Measurements from ENCODE around the gene CCNI.
A peak's percentile ranks its signal among the peaks of the same experiment; 100 is the strongest.

The CCNI gene

DNA sequence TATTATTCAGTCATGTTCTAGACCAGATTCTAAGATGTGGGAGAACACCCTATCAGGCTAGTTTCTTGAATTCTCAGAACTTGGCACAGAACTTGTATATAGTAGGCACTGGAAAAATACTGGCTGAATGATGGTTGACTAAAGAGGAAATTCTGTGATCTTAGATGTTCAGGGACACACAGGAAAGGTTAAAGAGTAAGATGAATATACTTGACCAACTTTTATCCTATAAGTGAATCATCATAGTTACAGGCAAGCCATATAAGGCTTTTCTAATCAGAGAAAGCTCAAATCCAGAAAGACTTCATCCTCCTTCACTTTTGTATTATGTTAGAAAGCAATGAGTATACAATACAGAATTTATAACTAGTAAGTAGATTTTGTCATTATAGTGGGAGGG, 72.4 kb downstream of the CCNI start:
- peaks cover 6% of the 10 kb centered on the region in 2 donors for H3K36me3 ChIP-seq (ENCODE audit: control insufficient read depth in 2 of 2, insufficient read depth in 2 of 2, low read length in 2 of 2)
- peaks cover 24% of the 10 kb centered on the region for H3K4me1 ChIP-seq (ENCODE audit: control insufficient read depth, insufficient read depth, low read length)
- H3K9me3 ChIP-seq (ENCODE audit: control insufficient read depth in 2 of 2, low read length in 2 of 2), result no peaks in the 10 kb centered on the region
- no peak overlapping the region for H3K27ac ChIP-seq (ENCODE audit: low read length)
- H3K27me3 ChIP-seq (ENCODE audit: control insufficient read depth in 1 of 2, insufficient read depth in 2 of 2, low read length in 2 of 2), result no peaks in the 10 kb centered on the region
- H3K9ac ChIP-seq (ENCODE audit: low read length in 2 of 2), result no peak overlapping the region
- H3K4me3 ChIP-seq (ENCODE audit: low read length in 2 of 2), result no peak overlapping the region

DNA sequence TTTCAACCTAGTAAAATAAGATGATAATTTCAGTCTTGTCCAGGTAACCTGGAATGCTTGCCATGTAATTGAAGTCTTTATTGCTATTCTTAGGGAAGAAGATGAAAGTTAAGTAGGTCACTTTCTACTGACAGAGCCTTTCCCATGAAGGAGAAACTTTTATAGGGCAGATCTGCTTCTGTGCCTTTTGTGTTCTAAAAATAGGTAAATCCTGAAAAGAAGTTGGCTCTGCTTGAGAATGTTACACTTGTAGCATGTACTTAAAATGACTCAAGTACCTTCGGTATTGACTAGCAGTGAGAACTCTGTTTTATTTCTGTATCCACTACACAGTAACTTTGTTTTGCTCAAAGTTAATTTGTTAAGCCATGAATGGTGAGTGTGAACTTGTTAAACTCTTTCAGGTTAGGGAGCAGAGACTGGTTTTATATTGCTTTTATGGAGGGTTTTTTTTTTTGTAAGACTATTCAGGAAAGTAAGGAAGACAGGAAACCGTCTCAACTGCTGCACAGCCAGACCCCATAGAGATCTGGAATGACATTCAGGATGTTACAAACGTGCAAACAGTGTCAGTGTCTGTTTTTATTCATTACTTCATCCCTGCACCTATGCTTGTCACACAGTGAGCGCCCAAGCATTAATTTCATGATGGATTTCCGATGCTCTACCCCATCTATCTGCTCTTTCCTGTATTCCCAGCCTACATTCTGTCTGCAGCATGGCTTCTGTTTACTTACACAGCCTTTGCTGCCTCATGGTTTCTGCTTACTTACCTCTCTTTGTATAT, 73.3 kb downstream of the CCNI start:
- peaks cover 22% of the 10 kb centered on the region for H3K4me1 ChIP-seq (ENCODE audit: control insufficient read depth, insufficient read depth, low read length)
- no peak overlapping the region for H3K27ac ChIP-seq (ENCODE audit: low read length)
- H3K27me3 ChIP-seq (ENCODE audit: control insufficient read depth in 1 of 2, insufficient read depth in 2 of 2, low read length in 2 of 2), result no peaks in the 10 kb centered on the region
- H3K9ac ChIP-seq (ENCODE audit: low read length in 2 of 2), result no peak overlapping the region
- no peaks in the 10 kb centered on the region for H3K9me3 ChIP-seq (ENCODE audit: control insufficient read depth in 2 of 2, low read length in 2 of 2)
- H3K4me3 ChIP-seq (ENCODE audit: low read length in 2 of 2), result peak overlapping the region in 1 of 2 donors; percentile 11
- peaks cover 12 to 13% of the 10 kb centered on the region in 2 donors for H3K36me3 ChIP-seq (ENCODE audit: control insufficient read depth in 2 of 2, insufficient read depth in 2 of 2, low read length in 2 of 2)

DNA sequence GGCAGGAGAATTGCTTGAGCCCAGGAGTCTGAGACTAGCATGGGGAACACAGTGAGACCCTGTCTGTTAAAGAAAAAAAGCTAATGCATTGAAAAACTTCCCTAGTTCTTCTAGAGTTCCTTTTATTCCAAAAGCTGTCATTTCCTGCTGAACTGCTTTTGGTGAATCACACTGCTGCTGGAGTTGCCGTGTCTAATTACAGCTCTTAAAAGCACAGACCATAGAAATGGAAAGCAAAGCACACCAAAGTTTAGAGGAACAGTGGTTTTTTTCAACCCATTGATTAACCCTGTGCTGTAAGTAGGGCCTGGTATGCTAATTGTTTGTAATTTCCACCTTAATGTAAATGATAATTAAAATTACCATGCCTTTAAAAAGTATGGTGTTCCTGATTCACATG, 73.9 kb downstream of the CCNI start:
- Histone ChIP-seq H3K9me3 (ENCODE audit: control insufficient read depth in 2 of 2, low read length in 2 of 2) (no peaks in the 10 kb centered on the region), H3K4me3 (ENCODE audit: low read length in 2 of 2) (no peak overlapping the region), H3K27ac (ENCODE audit: low read length) (no peak overlapping the region), H3K4me1 (ENCODE audit: control insufficient read depth, insufficient read depth, low read length) (peaks cover 20% of the 10 kb centered on the region), H3K27me3 (ENCODE audit: control insufficient read depth in 1 of 2, insufficient read depth in 2 of 2, low read length in 2 of 2) (no peaks in the 10 kb centered on the region), H3K36me3 (ENCODE audit: control insufficient read depth in 2 of 2, insufficient read depth in 2 of 2, low read length in 2 of 2) (peaks cover 15 to 18% of the 10 kb centered on the region in 2 donors), H3K9ac (ENCODE audit: low read length in 2 of 2) (no peak overlapping the region)

DNA sequence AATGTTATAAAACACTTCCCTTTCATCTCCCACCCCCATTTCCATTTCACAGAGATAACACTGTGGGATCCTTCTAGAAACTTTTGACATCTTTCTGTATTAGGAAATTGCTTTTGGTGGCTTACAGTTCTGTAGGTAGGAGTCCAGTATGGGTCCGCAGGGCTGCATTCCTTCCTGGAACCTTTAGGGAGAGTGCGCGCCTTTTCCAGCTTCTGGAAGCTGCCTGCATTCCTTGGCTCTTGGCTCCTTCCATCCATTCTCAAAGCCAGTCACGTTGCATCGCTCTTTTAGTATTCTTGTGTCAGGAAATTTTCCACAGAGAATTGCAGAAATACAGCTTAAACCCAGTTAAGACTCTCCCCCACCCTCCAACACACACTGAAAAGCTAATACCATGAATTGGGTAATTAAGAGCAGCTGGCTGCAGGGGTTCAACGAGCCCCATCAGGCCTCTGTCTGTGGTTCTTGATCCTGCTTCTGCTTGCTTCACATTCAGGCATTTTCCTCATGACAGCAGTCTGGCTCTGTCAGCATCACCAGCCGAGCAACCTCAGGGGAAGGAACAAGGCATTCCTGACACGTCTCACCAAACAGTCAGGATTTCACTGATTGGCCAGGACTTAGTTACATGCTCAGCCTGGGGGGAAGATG, 77.4 kb downstream of the CCNI start:
- Histone ChIP-seq H3K27me3 (ENCODE audit: control insufficient read depth in 1 of 2, insufficient read depth in 2 of 2, low read length in 2 of 2) (no peaks in the 10 kb centered on the region), H3K9ac (ENCODE audit: low read length in 2 of 2) (no peak overlapping the region), H3K4me1 (ENCODE audit: control insufficient read depth, insufficient read depth, low read length) (peaks cover 22% of the 10 kb centered on the region), H3K9me3 (ENCODE audit: control insufficient read depth in 2 of 2, low read length in 2 of 2) (no peaks in the 10 kb centered on the region), H3K36me3 (ENCODE audit: control insufficient read depth in 2 of 2, insufficient read depth in 2 of 2, low read length in 2 of 2) (peaks cover 15 to 24% of the 10 kb centered on the region in 2 donors), H3K4me3 (ENCODE audit: low read length in 2 of 2) (no peak overlapping the region), H3K27ac (ENCODE audit: low read length) (no peak overlapping the region)

DNA sequence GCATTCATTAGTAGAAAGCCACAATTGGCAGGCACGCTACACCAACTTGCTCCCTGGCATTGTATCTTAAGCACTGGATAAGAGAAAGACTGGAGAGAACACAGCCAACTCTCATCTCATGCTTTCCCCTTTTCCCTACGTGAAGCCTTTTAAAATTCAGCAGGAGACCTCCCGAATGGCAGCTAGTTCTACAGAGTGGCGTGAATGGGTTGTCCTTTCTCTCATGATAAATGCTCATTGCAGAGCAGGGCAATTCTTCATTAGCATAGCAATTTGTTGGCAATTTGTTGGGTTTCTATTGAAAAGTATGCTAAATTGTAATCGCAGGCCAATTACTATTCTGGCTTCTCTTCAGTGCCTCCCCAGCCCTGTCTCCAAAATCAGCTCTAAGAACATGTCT, 78.3 kb downstream of the CCNI start:
- Histone ChIP-seq H3K9ac (ENCODE audit: low read length in 2 of 2) (no peak overlapping the region), H3K27ac (ENCODE audit: low read length) (no peak overlapping the region), H3K4me3 (ENCODE audit: low read length in 2 of 2) (no peak overlapping the region), H3K36me3 (ENCODE audit: control insufficient read depth in 2 of 2, insufficient read depth in 2 of 2, low read length in 2 of 2) (peaks cover 15 to 24% of the 10 kb centered on the region in 2 donors), H3K4me1 (ENCODE audit: control insufficient read depth, insufficient read depth, low read length) (peaks cover 14% of the 10 kb centered on the region), H3K27me3 (ENCODE audit: control insufficient read depth in 1 of 2, insufficient read depth in 2 of 2, low read length in 2 of 2) (no peaks in the 10 kb centered on the region), H3K9me3 (ENCODE audit: control insufficient read depth in 2 of 2, low read length in 2 of 2) (no peaks in the 10 kb centered on the region)

Data from stomach smooth muscle (tissue), 2 donors.